K562 (cell line): ENCODE measurements around the gene S100A3. TPM values are rescaled to one million over a fixed set of nuclear protein-coding genes. Genes with fewer than 3 reads are reported as not detected.

Experiments used
- CTCF ChIP-seq, 3 experiments: IDR thresholded peaks in 2 of 3; conservative IDR thresholded peaks in 1 of 3; 2 replicates each; pipeline ENCODE4 v1.5.1; 2011 to 2012; ENCODE audit warnings: low read length in 3 of 3, mild to moderate bottlenecking in 3 of 3, control low read depth in 2 of 3, improper control_type of control experiment in 1 of 3, inconsistent platforms in 1 of 3, low read depth in 1 of 3, mixed read lengths in 1 of 3, moderate library complexity in 1 of 3; ENCODE audit not compliant: insufficient read depth in 2 of 3
- IRF1 ChIP-seq: sonication (generic); formaldehyde crosslinking; IDR thresholded peaks from 2 replicates; pipeline ENCODE4 v1.8.0; 2022; ENCODE audit warnings: missing genetic modification reagents, mild to moderate bottlenecking, borderline replicate concordance
- KDM5B ChIP-seq: fragments of 200-600 bp; sonication (generic); IDR thresholded peaks from 2 replicates; pipeline ENCODE4 v1.6.1; 2012; ENCODE audit warnings: low read depth, mild to moderate bottlenecking, moderate library complexity, low read length, control low read depth, inconsistent platforms; ENCODE audit not compliant: insufficient replicate concordance
- MXD1 ChIP-seq: fragments of 250-450 bp; sonication (Bioruptor Pico); IDR thresholded peaks from 2 replicates; pipeline ENCODE4 v1.8.0; 2021; ENCODE audit warnings: borderline replicate concordance, mild to moderate bottlenecking, moderate library complexity; ENCODE audit not compliant: poor library complexity, severe bottlenecking
- PHF20 ChIP-seq: fragments of 450-650 bp; IDR thresholded peaks from 2 replicates; pipeline ENCODE4 v1.6.1; 2018; ENCODE audit not compliant: partially characterized antibody
- RAD21 ChIP-seq, 2 experiments: fragments of 250-450 bp in 1 of 2; fragments of 450-650 bp in 1 of 2; sonication (Bioruptor Pico) in 1 of 2; formaldehyde crosslinking in 1 of 2; IDR thresholded peaks in 1 of 2; conservative IDR thresholded peaks in 1 of 2; 2 replicates each; pipeline versions ENCODE4 v1.4.0 to v1.8.0; 2020 to 2022; ENCODE audit warnings: mild to moderate bottlenecking in 2 of 2, moderate library complexity in 1 of 2
- RBBP5 ChIP-seq: fragments of 200-600 bp; sonication (generic); IDR thresholded peaks from 2 replicates; pipeline ENCODE4 v1.6.1; 2012; ENCODE audit warnings: borderline replicate concordance, mild to moderate bottlenecking, low read length, control low read depth, inconsistent platforms; ENCODE audit not compliant: insufficient read depth, poor library complexity, severe bottlenecking
- RBM39 ChIP-seq: fragments of 200-400 bp; formaldehyde crosslinking; optimal IDR thresholded peaks from 2 replicates; pipeline ENCODE3; 2018; ENCODE audit warnings: low read depth, low read length
- TCF7 ChIP-seq: sonication (generic); IDR thresholded peaks from 2 replicates; pipeline ENCODE4 v1.6.1; 2016; ENCODE audit warnings: antibody characterized with exemption, borderline replicate concordance
- polyA plus RNA-seq, 8 experiments: library from polyadenylated mRNA; depleted of rRNA in 4 of 8; stranded (reverse) in 5 of 8; unstranded in 3 of 8; fragments of >200 nt; fragmentation: Nextera tagmentation in 2 of 8; fragmentation: Illumina TruSeq in 1 of 8; extraction: Ambion mirVana in 2 of 8; extraction: Trizol in 1 of 8; gene quantifications; 2 replicates each; pipeline versions ENCODE4 v1.2.1 to v1.2.3, GENCODE V29; 2011 to 2014; ENCODE audit warnings: inconsistent platforms in 1 of 8, missing spikeins in 1 of 8
- total RNA-seq, 7 experiments: library from RNA; depleted of rRNA in 6 of 7; stranded (reverse); fragments of >200 nt in 6 of 7; fragmentation: Illumina TruSeq in 2 of 7; extraction: Trizol in 2 of 7; gene quantifications; 2 replicates each; pipeline versions ENCODE4 v1.2.1 to v1.2.3, GENCODE V29; 2011 to 2021; ENCODE audit warnings: low replicate concordance in 1 of 7
- TF ChIP-seq, protein P1 (sequence below), 2 experiments: fragments of 450-650 bp; formaldehyde crosslinking in 1 of 2; IDR thresholded peaks; 2 replicates each; pipeline versions ENCODE4 v1.4.0 to v1.6.1; 2014 to 2020; ENCODE audit warnings: mild to moderate bottlenecking in 2 of 2, borderline replicate concordance in 1 of 2, low read depth in 1 of 2
- TF ChIP-seq, protein P2 (sequence below): IDR thresholded peaks from 2 replicates; pipeline ENCODE4 v1.6.1; 2016; ENCODE audit warnings: missing genetic modification characterization, missing compliant biosample characterization

Gene S100A3
- total and polyA plus RNA-seq, 9 of the 15 experiments (the other 6 are each of a cell fraction or from before 2014, with no cell fraction given), result 0.08 to 1.7 (median 0.18) TPM; not detected in 4

- TF ChIP-seq, protein P1, sequence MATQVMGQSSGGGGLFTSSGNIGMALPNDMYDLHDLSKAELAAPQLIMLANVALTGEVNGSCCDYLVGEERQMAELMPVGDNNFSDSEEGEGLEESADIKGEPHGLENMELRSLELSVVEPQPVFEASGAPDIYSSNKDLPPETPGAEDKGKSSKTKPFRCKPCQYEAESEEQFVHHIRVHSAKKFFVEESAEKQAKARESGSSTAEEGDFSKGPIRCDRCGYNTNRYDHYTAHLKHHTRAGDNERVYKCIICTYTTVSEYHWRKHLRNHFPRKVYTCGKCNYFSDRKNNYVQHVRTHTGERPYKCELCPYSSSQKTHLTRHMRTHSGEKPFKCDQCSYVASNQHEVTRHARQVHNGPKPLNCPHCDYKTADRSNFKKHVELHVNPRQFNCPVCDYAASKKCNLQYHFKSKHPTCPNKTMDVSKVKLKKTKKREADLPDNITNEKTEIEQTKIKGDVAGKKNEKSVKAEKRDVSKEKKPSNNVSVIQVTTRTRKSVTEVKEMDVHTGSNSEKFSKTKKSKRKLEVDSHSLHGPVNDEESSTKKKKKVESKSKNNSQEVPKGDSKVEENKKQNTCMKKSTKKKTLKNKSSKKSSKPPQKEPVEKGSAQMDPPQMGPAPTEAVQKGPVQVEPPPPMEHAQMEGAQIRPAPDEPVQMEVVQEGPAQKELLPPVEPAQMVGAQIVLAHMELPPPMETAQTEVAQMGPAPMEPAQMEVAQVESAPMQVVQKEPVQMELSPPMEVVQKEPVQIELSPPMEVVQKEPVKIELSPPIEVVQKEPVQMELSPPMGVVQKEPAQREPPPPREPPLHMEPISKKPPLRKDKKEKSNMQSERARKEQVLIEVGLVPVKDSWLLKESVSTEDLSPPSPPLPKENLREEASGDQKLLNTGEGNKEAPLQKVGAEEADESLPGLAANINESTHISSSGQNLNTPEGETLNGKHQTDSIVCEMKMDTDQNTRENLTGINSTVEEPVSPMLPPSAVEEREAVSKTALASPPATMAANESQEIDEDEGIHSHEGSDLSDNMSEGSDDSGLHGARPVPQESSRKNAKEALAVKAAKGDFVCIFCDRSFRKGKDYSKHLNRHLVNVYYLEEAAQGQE (IDR thresholded peaks at IDR 0.05; ENCODE audit: borderline replicate concordance), result peak; percentile 70
- TF ChIP-seq, protein P1 (CRISPR knock-in tag; IDR thresholded peaks at IDR 0.05; ENCODE audit: low read depth), result no peak
- no peak for TF ChIP-seq RBM39
- TF ChIP-seq MXD1 (CRISPR knock-in tag), result no peak
- TF ChIP-seq CTCF (IDR thresholded peaks at IDR 0.05 in 2 of 3, conservative IDR thresholded peaks at IDR 0.05 in 1 of 3; ENCODE audit: insufficient read depth in 2 of 3, low read depth in 1 of 3, low read length in 3 of 3), result peak; percentile 60 to 82 (median 61)
- TF ChIP-seq IRF1 (CRISPR knock-in tag), result no peak
- no peak for TF ChIP-seq RBBP5
- no peak for TF ChIP-seq TCF7
- no peak for TF ChIP-seq KDM5B
- TF ChIP-seq PHF20, result no peak
- TF ChIP-seq, protein P2, sequence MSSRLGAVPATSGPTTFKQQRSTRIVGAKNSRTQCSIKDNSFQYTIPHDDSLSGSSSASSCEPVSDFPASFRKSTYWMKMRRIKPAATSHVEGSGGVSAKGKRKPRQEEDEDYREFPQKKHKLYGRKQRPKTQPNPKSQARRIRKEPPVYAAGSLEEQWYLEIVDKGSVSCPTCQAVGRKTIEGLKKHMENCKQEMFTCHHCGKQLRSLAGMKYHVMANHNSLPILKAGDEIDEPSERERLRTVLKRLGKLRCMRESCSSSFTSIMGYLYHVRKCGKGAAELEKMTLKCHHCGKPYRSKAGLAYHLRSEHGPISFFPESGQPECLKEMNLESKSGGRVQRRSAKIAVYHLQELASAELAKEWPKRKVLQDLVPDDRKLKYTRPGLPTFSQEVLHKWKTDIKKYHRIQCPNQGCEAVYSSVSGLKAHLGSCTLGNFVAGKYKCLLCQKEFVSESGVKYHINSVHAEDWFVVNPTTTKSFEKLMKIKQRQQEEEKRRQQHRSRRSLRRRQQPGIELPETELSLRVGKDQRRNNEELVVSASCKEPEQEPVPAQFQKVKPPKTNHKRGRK (tag), result no peak
- TF ChIP-seq RAD21 (CRISPR knock-in tag; conservative IDR thresholded peaks at IDR 0.05 in 1 of 2, IDR thresholded peaks at IDR 0.05 in 1 of 2), result peak; percentile 68 to 69
Observed at GRCh38 chr1:153572569-153573015, 23.5 kb upstream of the S100A3 start (continued).
